8988T (cell line): ENCODE results near the gene PPDPF.

Experiments
- DNase-seq: peaks from one replicate; pipeline ENCODE4 v3.0.0; 2011

Gene PPDPF

GRCh38 chr20:63522091-63522868 is 1.7 kb downstream of the PPDPF start:
- DNase-seq, result peak; percentile 37

- peak; percentile 39 for DNase-seq
Measured at GRCh38 chr20:63522981-63523611, 2.5 kb downstream of the PPDPF start.

GRCh38 chr20:63525185-63525584 is 4.6 kb downstream of the PPDPF start:
- DNase-seq, result no peak

GRCh38 chr20:63525971-63526370 is 5.4 kb downstream of the PPDPF start:
- DNase-seq, result no peak

- DNase-seq, result no peak
Measured at GRCh38 chr20:63527184-63527583, 6.6 kb downstream of the PPDPF start.

GRCh38 chr20:63529180-63529860 is 8.8 kb downstream of the PPDPF start:
- no peak for DNase-seq

- no peak for DNase-seq
Measured at GRCh38 chr20:63529861-63530787, 9.6 kb downstream of the PPDPF start.

GRCh38 chr20:63530788-63531160 is 10.2 kb downstream of the PPDPF start:
- DNase-seq, result peak; percentile 38

GRCh38 chr20:63531686-63532448 is 11.3 kb downstream of the PPDPF start:
- peak; percentile 34 for DNase-seq

GRCh38 chr20:63532449-63532971 is 11.9 kb downstream of the PPDPF start:
- DNase-seq, result peak; percentile 35

- DNase-seq, result peak; percentile 18
Measured at GRCh38 chr20:63533388-63533787, 12.8 kb downstream of the PPDPF start.

GRCh38 chr20:63533871-63534393 is 13.4 kb downstream of the PPDPF start:
- no peak for DNase-seq

GRCh38 chr20:63534427-63534830 is 13.9 kb downstream of the PPDPF start:
- no peak for DNase-seq

- no peak for DNase-seq
Measured at GRCh38 chr20:63534831-63535651, 14.5 kb downstream of the PPDPF start.

GRCh38 chr20:63536241-63536977 is 15.8 kb downstream of the PPDPF start:
- no peak for DNase-seq

GRCh38 chr20:63536997-63537524 is 16.5 kb downstream of the PPDPF start, which contains the start of gene PTK6:
PTK6 (minus strand) TSS chr20:63537376; CDS start chr20:63537314, 62 bp downstream.
- DNase-seq, result peak; percentile 97

- DNase-seq, result peak; percentile 100
Measured at GRCh38 chr20:63537525-63538203, 17.1 kb downstream of the PPDPF start.

GRCh38 chr20:63538204-63539091 is 17.9 kb downstream of the PPDPF start:
- DNase-seq, result peak; percentile 100
